ENCODE results near the gene ASS1. TPM values are rescaled to one million over a fixed set of nuclear protein-coding genes. Genes with fewer than 3 reads are reported as not detected.
A peak's percentile ranks its signal among the peaks of the same experiment; 100 is the strongest.

The ASS1 gene
- total RNA-seq, 1 donor from 2014 or later, result 1,233 TPM

DNA sequence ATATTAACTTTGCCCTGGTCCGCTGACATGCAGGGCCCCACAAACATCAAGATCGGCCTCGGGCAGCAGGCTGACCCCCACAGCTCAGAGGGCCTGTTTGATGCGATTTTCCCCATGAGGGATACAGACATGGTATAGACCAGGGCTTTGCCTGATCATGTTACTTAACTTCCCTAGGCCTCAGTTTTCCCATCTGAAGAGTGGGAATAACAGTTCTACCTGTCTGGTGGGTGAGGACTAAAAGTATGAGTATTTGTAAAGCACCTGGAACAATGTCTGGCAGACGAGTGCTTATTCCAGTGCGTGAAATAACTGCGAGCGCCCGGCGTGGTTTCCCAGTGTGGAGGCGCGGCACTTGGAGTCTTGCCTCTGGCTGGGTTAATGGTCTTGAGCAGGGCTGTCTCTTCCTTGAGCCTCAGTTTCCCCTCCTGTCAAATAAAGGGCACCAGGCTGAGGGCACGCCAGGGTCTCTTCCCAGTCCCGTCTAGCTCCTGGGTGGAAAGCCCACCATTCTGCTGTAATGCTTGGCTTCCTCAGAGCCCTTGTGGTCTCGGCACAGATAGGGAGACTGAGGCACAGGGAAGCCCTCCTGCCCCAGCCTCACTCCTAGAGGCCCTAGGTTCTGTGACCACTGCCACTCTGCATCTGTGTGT lies 47.2 kb downstream of the ASS1 start:
- DNase-seq (ENCODE audit: low spot score), result peak; percentile 47
- ATAC-seq, result no peak

DNA sequence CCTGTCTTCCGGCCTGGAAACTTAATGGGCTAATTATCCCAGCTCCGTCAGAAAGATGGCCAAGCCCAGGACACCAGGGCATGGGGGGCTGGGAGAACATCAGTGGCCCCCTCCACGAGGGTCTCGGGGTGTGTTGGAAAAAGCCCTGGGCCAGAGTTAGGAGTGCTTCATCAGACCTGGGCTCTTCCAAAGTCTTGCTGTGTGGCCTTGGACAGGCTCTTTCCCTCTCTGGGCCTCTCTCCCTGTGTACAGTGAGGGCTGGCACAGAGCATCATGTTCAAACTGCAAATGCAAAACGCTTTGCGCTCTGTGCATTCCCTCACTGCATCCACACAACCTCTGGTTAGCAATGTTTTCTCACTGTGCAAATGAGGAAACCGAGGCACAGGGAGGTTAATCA lies 48.3 kb downstream of the ASS1 start:
- no peak for DNase-seq (ENCODE audit: low spot score)

DNA sequence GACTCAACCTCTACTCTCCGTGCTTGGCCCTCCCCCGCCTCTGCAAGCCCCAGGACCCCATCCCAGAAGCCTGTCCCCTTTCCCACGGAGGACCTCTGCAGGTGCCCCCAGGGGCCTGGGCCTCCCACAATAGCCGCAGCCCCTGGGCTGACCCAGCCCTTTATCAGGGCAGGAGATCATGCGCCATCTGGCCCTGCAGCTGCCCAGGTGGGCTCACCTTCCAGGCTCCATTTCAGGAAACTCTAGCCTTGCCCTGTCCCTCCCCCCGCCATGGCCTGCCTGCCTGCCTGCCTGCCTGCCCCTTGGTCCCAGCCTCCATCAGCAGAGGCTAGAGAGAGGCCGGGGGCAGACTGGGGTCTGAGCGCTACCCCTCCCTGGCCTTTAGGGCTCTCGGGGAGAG lies 48.7 kb downstream of the ASS1 start:
- ATAC-seq (peak; percentile 1), DNase-seq (ENCODE audit: low spot score) (peak; percentile 50)

More for the DNA sequence above, 48.3 kb downstream of the ASS1 start:
- peak; percentile 0 for ATAC-seq

DNA sequence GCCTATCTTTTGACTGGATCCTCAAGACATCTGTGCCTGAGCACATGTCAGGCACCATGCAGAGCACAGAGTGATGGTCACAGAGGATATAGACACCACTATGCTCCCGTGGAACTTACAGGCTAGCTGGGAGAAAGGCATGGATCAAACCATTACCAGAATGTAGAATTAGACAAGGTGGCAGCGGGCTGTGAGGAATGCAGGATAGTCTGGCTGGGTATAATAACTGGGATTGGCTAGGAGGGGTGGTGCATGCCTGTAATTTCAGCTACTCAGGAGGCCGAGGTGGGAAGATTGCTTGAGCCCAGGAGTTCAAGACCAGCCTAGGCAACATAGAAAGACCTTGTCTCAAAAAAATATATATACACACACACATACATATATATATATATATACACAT lies 50.3 kb downstream of the ASS1 start:
- ATAC-seq (no peak), DNase-seq (ENCODE audit: low spot score) (no peak)

DNA sequence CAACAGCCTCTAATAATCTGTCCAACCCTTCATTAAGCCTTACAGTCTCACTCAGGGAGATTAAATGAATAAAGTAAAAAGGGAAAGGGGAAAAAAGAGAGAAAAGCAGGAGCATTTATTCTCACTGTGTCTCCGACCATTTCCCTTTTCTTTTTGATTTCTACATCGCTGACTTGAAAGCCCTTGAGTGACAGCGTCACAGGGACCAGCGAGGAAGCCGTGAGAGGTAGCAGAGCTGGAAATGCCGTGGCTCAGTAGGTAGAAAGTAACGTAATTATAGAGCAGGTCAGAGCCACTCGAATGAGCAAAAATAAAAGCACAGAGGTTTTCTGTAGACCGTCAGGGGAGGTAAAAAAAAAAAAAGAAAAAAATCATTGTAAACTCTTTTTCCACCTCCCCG lies 52.4 kb downstream of the ASS1 start:
- DNase-seq (ENCODE audit: low spot score), result no peak
- no peak for ATAC-seq

DNA sequence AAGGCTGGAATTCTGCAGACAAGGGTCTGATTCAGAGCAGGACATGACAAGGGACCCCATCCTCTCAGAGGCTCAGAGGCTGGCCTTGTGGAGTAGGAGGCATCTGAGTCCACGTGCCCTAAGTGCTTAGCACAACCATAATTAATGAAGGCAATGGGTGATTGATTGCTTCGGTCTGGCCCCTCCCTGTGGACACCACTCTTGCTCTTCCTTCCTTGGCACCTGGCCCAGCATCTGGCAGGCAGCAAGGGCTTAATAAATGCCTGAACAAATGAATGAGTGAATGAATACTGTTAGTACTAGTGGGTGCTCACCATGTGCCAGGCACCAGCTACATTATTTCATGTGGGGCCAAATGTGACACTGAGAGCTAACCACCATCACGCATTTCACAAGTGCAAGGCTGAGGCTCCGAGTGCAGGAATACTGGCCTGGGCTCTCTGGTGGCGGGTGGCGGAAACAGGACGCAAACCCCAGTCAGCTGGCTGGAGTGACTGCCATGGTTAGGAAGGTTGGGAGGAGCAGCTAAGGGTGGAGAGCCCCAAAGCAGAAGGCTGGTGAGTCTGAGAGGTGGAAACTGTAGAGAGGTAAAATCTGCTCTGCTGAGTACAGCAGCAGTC lies 53.6 kb downstream of the ASS1 start:
- ATAC-seq (peak; percentile 4), DNase-seq (ENCODE audit: low spot score) (peak; percentile 76)

DNA sequence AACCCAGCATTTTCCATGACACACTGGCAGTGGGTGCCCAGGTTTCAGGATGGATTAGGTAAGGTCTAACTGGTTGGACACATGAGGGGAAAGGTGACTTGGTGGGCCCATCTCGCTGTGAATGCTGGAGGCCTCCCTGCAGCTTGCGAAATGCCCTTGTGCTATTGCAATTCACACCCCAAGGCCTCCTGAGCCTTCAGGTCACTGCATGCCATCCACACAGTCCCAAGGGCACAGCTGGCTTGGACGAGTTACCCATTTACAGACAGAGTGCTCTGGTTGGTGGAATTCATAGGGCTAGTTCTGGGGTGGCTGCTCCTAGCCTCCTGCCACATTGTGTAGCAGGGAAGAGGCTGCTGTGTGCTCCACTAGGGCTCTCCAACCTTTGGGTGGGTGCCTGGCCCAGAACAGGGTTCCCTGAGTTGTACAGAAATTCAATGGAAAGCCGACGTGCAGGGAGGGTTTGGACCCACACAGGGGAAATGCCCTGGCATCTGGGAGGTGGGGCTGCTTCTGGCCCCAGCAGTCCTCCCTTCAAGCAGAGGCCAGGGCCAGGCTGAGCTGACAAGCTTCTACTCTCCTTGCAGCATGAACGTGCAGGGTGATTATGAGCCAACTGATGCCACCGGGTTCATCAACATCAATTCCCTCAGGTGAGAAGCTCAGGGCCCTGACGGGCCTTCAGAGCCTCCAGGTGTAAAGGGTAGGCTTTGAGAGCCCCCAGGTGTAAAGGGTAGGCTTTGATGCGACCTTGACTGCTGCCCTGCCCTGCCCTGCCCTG lies 54.3 kb downstream of the ASS1 start:
- ATAC-seq (peak; percentile 67), DNase-seq (ENCODE audit: low spot score) (peak; percentile 93)

DNA sequence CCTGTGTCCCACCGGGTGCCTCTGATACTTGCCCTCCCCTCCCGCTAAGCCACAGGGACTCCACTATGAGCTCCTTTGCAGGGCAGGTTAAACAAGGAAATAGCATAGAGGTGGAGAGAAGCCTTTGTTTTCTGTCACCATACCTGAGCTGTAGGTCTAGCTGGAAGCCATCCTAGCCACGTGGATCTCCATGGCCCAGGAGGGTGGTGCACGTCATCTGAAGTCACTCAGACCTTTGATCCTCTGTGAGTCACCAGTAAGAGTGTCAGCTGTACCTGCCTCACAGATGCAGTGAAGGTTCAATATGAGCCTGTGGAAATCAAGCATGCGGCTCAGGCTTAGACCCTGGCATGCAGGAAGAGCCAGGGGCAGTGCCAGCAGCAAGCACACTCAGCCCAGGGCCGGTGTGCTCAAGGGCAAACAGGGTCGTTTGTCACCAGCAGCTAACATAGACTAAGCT lies 55.1 kb downstream of the ASS1 start:
- DNase-seq (ENCODE audit: low spot score), result peak; percentile 88
- peak; percentile 56 for ATAC-seq

DNA sequence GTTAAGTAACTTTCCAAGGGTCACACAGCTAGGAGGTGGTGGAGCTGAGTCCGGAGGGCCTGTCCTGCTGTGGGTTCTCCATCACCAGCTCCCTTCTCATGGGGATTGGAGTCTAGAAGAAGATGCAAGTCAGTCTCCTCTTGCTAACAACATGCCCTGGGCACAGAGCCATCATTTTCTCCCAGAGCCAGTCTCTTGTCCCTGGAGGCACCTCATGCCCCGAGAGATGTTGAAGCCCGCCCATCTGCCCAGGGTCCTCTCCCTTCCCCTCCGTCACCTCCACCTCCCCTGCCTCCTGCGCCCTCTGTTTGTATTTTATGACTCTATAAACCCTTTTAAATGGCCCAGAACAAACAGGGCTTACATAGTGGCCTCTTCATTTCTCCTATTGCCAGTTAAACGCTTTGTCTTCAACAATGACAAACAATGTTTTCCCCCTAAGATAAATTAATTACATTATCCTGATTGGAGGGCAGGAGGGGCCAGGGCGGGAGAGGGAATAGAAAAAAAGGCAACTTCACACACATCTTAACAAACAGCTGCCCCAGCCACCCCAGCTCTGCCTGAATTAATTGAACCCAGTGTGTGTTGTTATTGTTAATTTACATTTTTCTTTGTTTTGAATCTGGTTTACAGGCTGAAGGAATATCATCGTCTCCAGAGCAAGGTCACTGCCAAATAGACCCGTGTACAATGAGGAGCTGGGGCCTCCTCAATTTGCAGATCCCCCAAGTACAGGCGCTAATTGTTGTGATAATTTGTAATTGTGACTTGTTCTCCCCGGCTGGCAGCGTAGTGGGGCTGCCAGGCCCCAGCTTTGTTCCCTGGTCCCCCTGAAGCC lies 55.8 kb downstream of the ASS1 start:
- no peak for ATAC-seq
- DNase-seq (ENCODE audit: low spot score), result no peak

DNA sequence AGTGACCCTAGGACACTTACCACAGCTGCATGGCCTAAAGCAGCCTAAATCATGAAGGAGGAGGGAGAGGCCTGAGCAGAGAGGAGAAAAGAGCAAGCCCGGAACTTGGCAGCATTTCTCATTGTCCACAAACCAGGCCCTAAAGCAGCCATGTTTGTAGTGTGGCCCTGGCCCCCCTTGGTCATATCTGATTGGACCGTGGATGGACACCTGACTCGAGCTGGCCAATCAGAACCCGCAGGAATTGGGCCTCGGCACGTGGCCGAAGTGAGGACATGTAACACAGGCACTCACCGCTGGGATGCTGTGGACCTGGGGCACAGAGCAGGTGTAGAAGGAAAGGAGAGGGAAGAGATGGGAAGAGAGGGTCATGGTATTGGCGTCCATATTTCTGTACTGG lies 56.9 kb downstream of the ASS1 start:
- peak; percentile 1 for ATAC-seq
- DNase-seq (ENCODE audit: low spot score), result no peak

DNA sequence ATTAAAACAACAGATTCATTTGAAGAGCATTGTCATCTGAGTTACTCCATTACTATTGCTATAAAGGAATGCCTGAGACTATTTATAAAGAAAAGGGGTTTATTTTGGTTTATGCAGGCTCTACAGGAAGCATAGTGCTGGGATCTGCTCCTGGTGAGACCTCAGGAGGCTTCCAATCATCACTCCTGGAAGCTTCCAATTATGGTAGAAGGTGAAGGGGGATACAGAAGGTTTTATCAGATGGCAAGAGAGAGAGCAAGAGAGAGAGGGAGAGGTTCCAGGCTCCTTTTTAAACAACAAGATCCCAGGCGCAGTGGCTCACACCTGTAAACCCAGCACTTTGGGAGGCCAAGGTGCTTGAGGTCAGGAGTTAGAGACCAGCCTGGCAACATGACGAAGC lies 63.5 kb downstream of the ASS1 start:
- DNase-seq (ENCODE audit: low spot score) (no peak), ATAC-seq (no peak)

DNA sequence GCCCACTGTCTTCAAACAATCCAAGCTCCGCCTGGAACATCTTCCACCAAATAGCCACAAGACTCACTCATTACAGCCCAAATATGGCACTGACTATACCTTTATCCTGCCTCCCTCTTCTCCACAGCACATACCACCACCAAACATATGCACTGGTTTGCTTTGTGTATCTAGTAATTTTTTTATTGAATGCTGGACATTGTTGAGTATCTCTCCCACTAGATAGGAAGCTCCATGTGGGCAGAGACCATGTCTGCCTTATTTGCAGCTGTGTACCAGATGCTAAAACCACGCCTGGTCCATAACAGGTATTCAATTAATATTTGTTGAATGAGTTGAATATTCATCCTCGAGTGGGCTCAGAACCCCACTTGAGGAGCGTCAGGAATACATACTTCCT lies 67.4 kb downstream of the ASS1 start:
- DNase-seq (ENCODE audit: low spot score), result no peak

DNA sequence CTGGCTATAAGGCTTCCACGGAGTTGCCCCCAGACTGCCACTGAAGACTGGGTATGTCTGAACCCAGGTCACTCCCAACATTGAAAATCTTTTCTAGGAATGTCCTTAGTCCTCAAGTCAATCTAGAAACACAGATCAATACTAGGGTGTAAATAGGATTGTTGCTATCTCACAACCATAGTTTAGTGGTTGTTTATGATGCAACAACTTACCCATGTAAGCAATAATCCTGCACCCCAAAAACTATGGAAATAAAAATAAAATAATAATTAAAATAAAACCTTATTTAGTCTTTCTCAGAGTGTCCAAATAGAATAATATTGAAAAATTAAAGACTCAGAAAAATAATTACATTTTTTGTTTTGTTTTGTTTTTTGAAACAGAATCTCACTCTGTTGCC lies 68.3 kb downstream of the ASS1 start:
- DNase-seq (ENCODE audit: low spot score) (no peak), ATAC-seq (no peak)

More for the DNA sequence above, 67.4 kb downstream of the ASS1 start:
- ATAC-seq, result no peak

DNA sequence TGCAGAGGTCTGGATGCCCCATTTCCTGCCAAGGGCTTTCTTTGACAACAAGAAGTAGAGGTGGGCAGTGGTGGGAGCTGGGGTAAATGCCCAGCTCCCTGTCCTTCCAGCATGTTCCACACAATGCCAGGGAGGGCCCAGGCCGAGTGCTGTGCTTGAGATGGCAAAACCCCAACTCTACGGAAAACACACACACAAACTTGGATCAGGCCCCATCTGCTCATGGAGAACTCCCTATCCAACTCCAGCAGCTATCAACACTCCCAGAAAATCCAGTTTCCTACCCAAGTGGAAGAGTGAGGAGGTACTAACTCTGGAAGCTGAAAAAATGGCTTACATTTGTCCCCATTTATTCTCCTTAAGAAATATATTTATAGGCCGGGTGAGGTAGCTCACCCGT lies 73.5 kb downstream of the ASS1 start:
- DNase-seq (ENCODE audit: low spot score) (no peak), ATAC-seq (peak; percentile 84)

DNA sequence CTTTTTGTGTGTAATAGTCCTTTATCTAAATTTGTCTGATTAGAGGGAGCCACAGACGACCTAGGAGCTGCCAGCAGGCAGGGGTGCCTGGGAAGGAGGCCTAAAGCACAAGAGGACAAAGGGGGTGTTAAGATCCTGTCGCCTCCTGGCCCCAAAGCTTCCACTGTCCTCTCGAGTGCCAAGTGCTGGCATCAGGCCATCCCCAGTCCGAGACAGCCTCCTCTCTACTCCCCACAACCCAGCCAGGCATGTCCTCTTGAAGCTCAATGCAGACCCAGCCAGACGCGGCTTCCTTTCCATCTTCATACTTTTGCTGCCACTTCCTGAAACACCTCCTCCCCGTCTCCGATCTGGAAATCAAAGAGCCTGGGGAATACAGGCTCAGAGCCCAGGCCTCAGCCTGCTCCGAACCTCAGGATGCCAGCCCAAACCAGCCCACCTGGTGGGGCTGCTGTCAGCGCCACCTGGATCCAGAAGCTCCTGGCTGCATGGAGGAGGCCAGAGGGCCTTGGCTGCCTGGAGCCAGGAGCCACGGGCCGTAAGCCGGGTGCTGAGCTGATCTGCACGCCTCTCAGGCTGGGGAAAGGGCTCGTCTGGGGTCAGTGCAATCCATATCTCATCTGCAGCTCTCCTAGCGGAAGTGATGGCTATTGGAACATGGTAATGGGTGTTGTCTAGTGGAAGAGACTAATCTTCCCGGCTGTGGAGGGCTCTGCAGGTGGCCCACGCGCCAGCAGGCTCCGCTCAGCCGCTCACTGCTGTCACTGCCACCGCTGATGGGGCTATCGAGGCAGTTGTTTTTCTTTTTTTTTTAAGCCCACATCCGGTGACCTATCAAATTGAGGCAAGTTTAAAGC lies 74.4 kb downstream of the ASS1 start:
- ATAC-seq (peak; percentile 54), DNase-seq (ENCODE audit: low spot score) (no peak)

DNA sequence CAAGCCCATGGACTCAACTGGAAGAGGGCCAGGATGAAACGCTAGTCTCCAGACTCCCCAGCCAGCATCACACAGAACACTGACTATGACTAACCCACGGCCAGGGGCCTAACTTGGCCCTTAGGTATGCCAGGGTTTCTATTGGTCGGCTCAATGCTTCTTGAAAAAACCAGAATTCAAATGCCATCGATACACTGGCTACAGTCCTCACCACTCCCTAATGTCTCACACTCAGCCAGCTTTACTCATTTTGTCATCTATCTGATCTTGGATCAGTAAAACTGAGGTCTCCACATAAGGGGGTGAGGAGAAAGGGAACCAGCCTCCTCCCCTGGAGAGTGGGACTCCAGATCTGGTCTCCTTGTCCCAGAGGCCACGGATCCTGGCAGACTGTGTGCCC lies 75.2 kb downstream of the ASS1 start:
- ATAC-seq (no peak), DNase-seq (ENCODE audit: low spot score) (no peak)

DNA sequence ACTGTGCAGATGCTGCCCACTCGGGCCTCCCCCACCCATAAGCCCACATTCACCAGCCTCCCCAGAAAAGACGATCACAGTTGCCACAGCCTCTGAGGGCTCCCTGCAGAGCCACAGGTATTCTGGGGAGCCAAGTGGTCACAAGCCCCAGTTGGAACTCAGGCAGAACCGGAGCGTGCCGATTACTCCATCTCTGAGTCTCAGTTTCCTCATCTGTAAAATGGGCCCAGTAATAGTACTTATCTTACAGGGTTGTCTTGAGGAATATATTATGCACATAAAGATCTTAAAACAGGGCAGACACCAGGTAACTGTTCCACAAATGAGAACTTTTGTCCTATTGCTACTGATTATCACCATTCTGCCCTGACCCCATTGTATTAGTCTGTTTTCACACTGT lies 77.0 kb downstream of the ASS1 start:
- DNase-seq (ENCODE audit: low spot score) (no peak), ATAC-seq (no peak)

DNA sequence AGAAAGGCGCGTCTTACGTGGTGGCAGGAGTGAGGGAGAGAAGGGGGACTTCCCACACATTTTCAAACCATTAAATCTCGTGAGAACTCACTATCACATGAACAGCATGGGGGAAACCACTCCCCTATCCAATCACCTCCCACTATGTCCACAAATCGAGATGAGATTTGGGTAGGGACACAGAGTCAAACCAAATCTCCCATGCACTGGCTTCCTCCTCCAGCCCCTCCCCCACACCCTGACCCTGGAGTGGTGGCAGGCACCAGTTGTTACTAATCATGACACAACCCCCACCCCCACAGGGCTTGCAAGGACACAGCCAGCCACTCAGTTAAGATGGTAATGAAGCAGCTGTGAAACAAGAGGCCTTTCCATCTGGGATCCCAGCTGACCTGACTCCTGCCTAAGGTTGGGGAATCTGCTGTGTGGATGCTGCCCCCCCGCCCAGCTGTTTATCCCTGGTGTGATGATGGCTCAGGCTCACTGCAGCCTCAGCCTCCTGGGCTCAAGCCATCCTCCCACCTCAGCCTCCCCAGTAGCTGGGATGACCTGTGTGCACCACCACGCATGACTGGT lies 77.6 kb downstream of the ASS1 start:
- DNase-seq (ENCODE audit: low spot score) (no peak), ATAC-seq (no peak)

DNA sequence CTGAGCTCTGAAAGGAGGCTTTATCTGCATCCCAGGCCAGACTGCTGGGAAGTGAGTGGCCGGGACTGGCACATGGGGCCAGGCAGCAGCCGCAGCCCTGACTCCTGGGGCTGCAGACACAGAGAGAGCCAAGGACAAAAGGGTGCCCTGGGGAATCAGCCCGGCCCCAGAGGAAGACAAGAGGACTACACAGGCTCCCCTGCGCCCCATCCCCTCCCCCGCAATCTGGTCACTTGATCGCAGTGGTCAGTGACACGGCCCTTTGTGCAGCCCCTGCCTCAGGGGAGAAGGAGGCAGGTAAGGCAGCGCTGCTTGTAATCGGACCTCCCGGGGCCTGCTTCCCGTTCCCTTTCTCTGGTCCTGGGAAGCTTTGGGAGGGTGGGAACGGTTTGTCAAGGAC lies 79.2 kb downstream of the ASS1 start:
- ATAC-seq (no peak), DNase-seq (ENCODE audit: low spot score) (no peak)
